HEK293 (cell line): ENCODE measurements around the gene BBIP1.

ENCODE experiments used
- BCL11A ChIP-seq: fragments of 450-650 bp; formaldehyde crosslinking; IDR thresholded peaks from 2 replicates; pipeline ENCODE4 v1.5.1; 2016; ENCODE audit warnings: low read depth, missing biosample characterization, missing genetic modification characterization
- FEZF1 ChIP-seq: fragments of 450-650 bp; formaldehyde crosslinking; IDR thresholded peaks from 2 replicates; pipeline ENCODE4 v1.5.1; 2016; ENCODE audit warnings: missing biosample characterization, missing genetic modification characterization
- HOXD13 ChIP-seq: sonication (generic); formaldehyde crosslinking; IDR thresholded peaks from 2 replicates; pipeline ENCODE4 v1.8.0; 2022; ENCODE audit warnings: missing genetic modification reagents, borderline replicate concordance
- KLF16 ChIP-seq: fragments of 450-650 bp; formaldehyde crosslinking; IDR thresholded peaks from 2 replicates; pipeline ENCODE4 v1.5.1; 2017; ENCODE audit warnings: missing biosample characterization, missing genetic modification characterization
- KLF7 ChIP-seq: fragments of 450-650 bp; formaldehyde crosslinking; IDR thresholded peaks from 2 replicates; pipeline ENCODE4 v1.5.1; 2016; ENCODE audit warnings: missing biosample characterization, missing genetic modification characterization, borderline replicate concordance
- KLF8 ChIP-seq: fragments of 450-650 bp; formaldehyde crosslinking; IDR thresholded peaks from 2 replicates; pipeline ENCODE4 v1.5.1; 2016; ENCODE audit warnings: missing biosample characterization, missing genetic modification characterization
- PBX3 ChIP-seq: sonication (generic); formaldehyde crosslinking; IDR thresholded peaks from 2 replicates; pipeline ENCODE4 v1.8.1; 2022; ENCODE audit warnings: mild to moderate bottlenecking, moderate library complexity, missing genetic modification reagents
- PRDM4 ChIP-seq: fragments of 450-650 bp; formaldehyde crosslinking; IDR thresholded peaks from 2 replicates; pipeline ENCODE4 v1.5.1; 2017; ENCODE audit warnings: missing biosample characterization, missing genetic modification characterization
- WT1 ChIP-seq: fragments of 450-650 bp; formaldehyde crosslinking; IDR thresholded peaks from 2 replicates; pipeline ENCODE4 v1.5.1; 2016; ENCODE audit warnings: missing biosample characterization, missing genetic modification characterization
- ZBTB8A ChIP-seq: fragments of 450-650 bp; formaldehyde crosslinking; IDR thresholded peaks from 2 replicates; pipeline ENCODE4 v1.5.1; 2016; ENCODE audit warnings: missing biosample characterization, missing genetic modification characterization
- ZFHX2 ChIP-seq: fragments of 450-650 bp; formaldehyde crosslinking; conservative IDR thresholded peaks from 2 replicates; pipeline ENCODE4 v1.5.1; 2016; ENCODE audit warnings: missing biosample characterization, missing genetic modification characterization
- ZNF146 ChIP-seq: fragments of 450-650 bp; formaldehyde crosslinking; IDR thresholded peaks from 2 replicates; pipeline ENCODE4 v1.5.1; 2016; ENCODE audit warnings: missing biosample characterization, missing genetic modification characterization
- ZNF202 ChIP-seq: fragments of 450-650 bp; formaldehyde crosslinking; IDR thresholded peaks from 2 replicates; pipeline ENCODE4 v1.5.1; 2016; ENCODE audit warnings: missing biosample characterization, missing genetic modification characterization, borderline replicate concordance
- ZNF221 ChIP-seq: fragments of 450-650 bp; formaldehyde crosslinking; IDR thresholded peaks from 2 replicates; pipeline ENCODE4 v1.5.1; 2017; ENCODE audit warnings: missing biosample characterization, missing genetic modification characterization, borderline replicate concordance
- ZNF223 ChIP-seq: fragments of 450-650 bp; formaldehyde crosslinking; IDR thresholded peaks from 2 replicates; pipeline ENCODE4 v1.5.1; 2016; ENCODE audit warnings: missing biosample characterization, missing genetic modification characterization
- ZNF239 ChIP-seq: fragments of 450-650 bp; formaldehyde crosslinking; IDR thresholded peaks from 2 replicates; pipeline ENCODE4 v1.5.1; 2016; ENCODE audit warnings: missing biosample characterization, missing genetic modification characterization
- ZNF311 ChIP-seq: fragments of 450-650 bp; formaldehyde crosslinking; IDR thresholded peaks from 2 replicates; pipeline ENCODE4 v1.5.1; 2017; ENCODE audit warnings: missing biosample characterization, missing genetic modification characterization, borderline replicate concordance
- ZNF350 ChIP-seq: fragments of 450-650 bp; formaldehyde crosslinking; IDR thresholded peaks from 2 replicates; pipeline ENCODE4 v1.5.0; 2017; ENCODE audit warnings: missing biosample characterization, mild to moderate bottlenecking, missing genetic modification characterization
- ZNF404 ChIP-seq: fragments of 450-650 bp; formaldehyde crosslinking; IDR thresholded peaks from 2 replicates; pipeline ENCODE4 v1.5.1; 2017; ENCODE audit warnings: missing biosample characterization, missing genetic modification characterization
- ZNF514 ChIP-seq: fragments of 450-650 bp; formaldehyde crosslinking; IDR thresholded peaks from 2 replicates; pipeline ENCODE4 v1.5.1; 2016; ENCODE audit warnings: missing biosample characterization, missing genetic modification characterization
- ZNF530 ChIP-seq: fragments of 450-650 bp; formaldehyde crosslinking; IDR thresholded peaks from 2 replicates; pipeline ENCODE4 v1.5.1; 2016; ENCODE audit warnings: low read depth, missing biosample characterization, missing genetic modification characterization
- ZNF623 ChIP-seq: fragments of 450-650 bp; formaldehyde crosslinking; IDR thresholded peaks from 2 replicates; pipeline ENCODE4 v1.5.1; 2016; ENCODE audit warnings: missing biosample characterization, missing genetic modification characterization
- ZNF626 ChIP-seq: fragments of 450-650 bp; sonication (Bioruptor Pico); formaldehyde crosslinking; IDR thresholded peaks from 2 replicates; pipeline ENCODE4 v1.5.1; 2018; ENCODE audit warnings: missing biosample characterization, missing genetic modification characterization, inconsistent platforms
- ZNF645 ChIP-seq: fragments of 450-650 bp; formaldehyde crosslinking; IDR thresholded peaks from 2 replicates; pipeline ENCODE4; 2016; ENCODE audit warnings: missing biosample characterization, missing genetic modification characterization
- ZNF660 ChIP-seq: fragments of 450-650 bp; IDR thresholded peaks from 2 replicates; pipeline ENCODE4 v1.5.1; 2018; ENCODE audit warnings: missing biosample characterization, mild to moderate bottlenecking, missing genetic modification characterization
- ZNF707 ChIP-seq: fragments of 450-650 bp; formaldehyde crosslinking; IDR thresholded peaks from 2 replicates; pipeline ENCODE4 v1.5.1; 2016; ENCODE audit warnings: missing biosample characterization, missing genetic modification characterization
- ZNF747 ChIP-seq: fragments of 450-650 bp; formaldehyde crosslinking; IDR thresholded peaks from 2 replicates; pipeline ENCODE4 v1.5.1; 2016; ENCODE audit warnings: missing biosample characterization, missing genetic modification characterization
- TF ChIP-seq, protein P1 (sequence below): fragments of 450-650 bp; formaldehyde crosslinking; IDR thresholded peaks from 2 replicates; pipeline ENCODE4 v1.5.1; 2016; ENCODE audit warnings: missing biosample characterization, missing genetic modification characterization, borderline replicate concordance
- TF ChIP-seq, protein P2 (sequence below): fragments of 450-650 bp; formaldehyde crosslinking; IDR thresholded peaks from 2 replicates; pipeline ENCODE4 v1.5.1; 2017; ENCODE audit warnings: missing biosample characterization, missing genetic modification characterization

BBIP1 gene

DNA sequence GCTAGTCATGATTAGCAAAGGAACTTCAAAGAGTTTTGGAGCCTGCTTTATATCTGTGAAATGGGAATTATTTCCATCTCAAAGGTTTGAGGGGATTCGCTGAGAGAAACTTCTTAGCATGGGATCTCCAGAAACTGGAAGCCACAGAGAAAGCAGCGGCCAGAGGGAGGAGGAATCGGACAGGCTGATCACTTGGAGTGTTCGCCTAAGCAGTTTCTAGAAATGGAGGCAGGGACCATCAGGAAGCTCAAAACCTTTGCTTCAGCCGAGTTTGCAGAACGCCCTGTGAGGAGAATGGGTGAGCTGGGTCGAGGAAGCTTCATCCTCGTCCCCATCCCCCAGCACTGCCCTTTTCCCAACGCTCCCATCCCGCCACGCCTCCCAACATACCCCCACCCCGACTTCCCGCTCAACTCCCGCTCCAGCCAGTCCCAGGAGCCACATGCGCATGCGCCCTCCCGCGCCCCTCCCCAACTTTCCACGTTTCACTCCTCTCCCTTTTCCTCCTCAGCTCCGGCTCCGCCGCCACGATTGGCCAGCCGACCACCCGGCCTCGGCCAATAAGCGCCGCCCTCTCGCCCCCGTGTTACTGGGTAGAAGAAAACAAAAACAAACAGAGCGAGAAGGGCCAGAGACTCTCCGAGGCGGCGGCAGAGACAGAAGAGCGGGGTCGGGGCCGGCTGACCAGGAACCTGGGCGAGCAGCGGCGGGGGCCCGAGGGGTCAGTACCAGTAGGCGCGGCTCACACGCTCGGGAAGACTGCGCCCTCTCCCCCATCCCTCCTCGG lies 47.5 kb downstream of the BBIP1 start, which contains the start of gene PDCD4 (continued):
- TF ChIP-seq ZNF404 (tag by site-specific recombination), result no peak
- no peak for TF ChIP-seq ZNF707 (tag by site-specific recombination)
- TF ChIP-seq, protein P1, sequence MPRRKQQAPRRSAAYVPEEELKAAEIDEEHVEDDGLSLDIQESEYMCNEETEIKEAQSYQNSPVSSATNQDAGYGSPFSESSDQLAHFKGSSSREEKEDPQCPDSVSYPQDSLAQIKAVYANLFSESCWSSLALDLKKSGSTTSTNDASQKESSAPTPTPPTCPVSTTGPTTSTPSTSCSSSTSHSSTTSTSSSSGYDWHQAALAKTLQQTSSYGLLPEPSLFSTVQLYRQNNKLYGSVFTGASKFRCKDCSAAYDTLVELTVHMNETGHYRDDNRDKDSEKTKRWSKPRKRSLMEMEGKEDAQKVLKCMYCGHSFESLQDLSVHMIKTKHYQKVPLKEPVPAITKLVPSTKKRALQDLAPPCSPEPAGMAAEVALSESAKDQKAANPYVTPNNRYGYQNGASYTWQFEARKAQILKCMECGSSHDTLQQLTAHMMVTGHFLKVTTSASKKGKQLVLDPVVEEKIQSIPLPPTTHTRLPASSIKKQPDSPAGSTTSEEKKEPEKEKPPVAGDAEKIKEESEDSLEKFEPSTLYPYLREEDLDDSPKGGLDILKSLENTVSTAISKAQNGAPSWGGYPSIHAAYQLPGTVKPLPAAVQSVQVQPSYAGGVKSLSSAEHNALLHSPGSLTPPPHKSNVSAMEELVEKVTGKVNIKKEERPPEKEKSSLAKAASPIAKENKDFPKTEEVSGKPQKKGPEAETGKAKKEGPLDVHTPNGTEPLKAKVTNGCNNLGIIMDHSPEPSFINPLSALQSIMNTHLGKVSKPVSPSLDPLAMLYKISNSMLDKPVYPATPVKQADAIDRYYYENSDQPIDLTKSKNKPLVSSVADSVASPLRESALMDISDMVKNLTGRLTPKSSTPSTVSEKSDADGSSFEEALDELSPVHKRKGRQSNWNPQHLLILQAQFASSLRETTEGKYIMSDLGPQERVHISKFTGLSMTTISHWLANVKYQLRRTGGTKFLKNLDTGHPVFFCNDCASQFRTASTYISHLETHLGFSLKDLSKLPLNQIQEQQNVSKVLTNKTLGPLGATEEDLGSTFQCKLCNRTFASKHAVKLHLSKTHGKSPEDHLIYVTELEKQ (tag by site-specific recombination), result no peak
- no peak for TF ChIP-seq ZFHX2 (tag by site-specific recombination)
- TF ChIP-seq BCL11A (tag by site-specific recombination), result no peak
- TF ChIP-seq HOXD13 (CRISPR knock-in tag), result no peak
- TF ChIP-seq ZNF530 (tag by site-specific recombination), result no peak
- 0 out of 2 replicates have a peak, but pooled peaks have one; percentile 25 for TF ChIP-seq KLF7 (tag by site-specific recombination)
- no peak for TF ChIP-seq PBX3
- TF ChIP-seq, protein P2, sequence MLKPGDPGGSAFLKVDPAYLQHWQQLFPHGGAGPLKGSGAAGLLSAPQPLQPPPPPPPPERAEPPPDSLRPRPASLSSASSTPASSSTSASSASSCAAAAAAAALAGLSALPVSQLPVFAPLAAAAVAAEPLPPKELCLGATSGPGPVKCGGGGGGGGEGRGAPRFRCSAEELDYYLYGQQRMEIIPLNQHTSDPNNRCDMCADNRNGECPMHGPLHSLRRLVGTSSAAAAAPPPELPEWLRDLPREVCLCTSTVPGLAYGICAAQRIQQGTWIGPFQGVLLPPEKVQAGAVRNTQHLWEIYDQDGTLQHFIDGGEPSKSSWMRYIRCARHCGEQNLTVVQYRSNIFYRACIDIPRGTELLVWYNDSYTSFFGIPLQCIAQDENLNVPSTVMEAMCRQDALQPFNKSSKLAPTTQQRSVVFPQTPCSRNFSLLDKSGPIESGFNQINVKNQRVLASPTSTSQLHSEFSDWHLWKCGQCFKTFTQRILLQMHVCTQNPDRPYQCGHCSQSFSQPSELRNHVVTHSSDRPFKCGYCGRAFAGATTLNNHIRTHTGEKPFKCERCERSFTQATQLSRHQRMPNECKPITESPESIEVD (tag by site-specific recombination), result no peak
- no peak for TF ChIP-seq ZBTB8A (tag by site-specific recombination)
- TF ChIP-seq ZNF660 (tag by site-specific recombination), result peak; percentile 35
- TF ChIP-seq FEZF1 (tag by site-specific recombination), result peak; percentile 71
- TF ChIP-seq ZNF202 (tag by site-specific recombination), result no peak
- TF ChIP-seq ZNF623 (tag by site-specific recombination), result no peak
- TF ChIP-seq WT1 (tag by site-specific recombination), result peak; percentile 69
- TF ChIP-seq ZNF645 (tag by site-specific recombination), result no peak
- no peak for TF ChIP-seq ZNF311 (tag by site-specific recombination)
- no peak for TF ChIP-seq ZNF514 (tag by site-specific recombination)
- TF ChIP-seq ZNF747 (tag by site-specific recombination), result no peak
- no peak for TF ChIP-seq ZNF146
- no peak for TF ChIP-seq KLF16 (tag by site-specific recombination)
- peak; percentile 82 for TF ChIP-seq PRDM4 (tag by site-specific recombination)
- no peak for TF ChIP-seq ZNF350 (tag by site-specific recombination)
- TF ChIP-seq ZNF223, result no peak
- TF ChIP-seq ZNF221 (tag by site-specific recombination), result no peak
- peak; percentile 48 for TF ChIP-seq KLF8 (tag by site-specific recombination)
- no peak for TF ChIP-seq ZNF626 (tag by site-specific recombination)
- TF ChIP-seq ZNF239 (tag by site-specific recombination), result no peak
